GM23338 (cell line): ENCODE measurements around the gene CYLC1. TPM values are rescaled to one million over a fixed set of nuclear protein-coding genes. Genes with fewer than 3 reads are reported as not detected.
A peak's percentile ranks its signal among the peaks of the same experiment; 100 is the strongest.

Experiments
- ATAC-seq: fragments of 200-7000 bp; cut with Tn5 transposase; 3 replicates; pipeline ENCODE4 v1.9.1; 2020
- DNase-seq: peaks from one replicate; pipeline ENCODE4 v3.0.0-alpha.2; 2015; ENCODE audit warnings: low spot score
- H2AFZ ChIP-seq: fragments of 200-600 bp; sonication (generic); 2 replicates; pipeline ENCODE4 v1.8.0; 2016; ENCODE audit warnings: antibody characterized with exemption, mild to moderate bottlenecking, moderate library complexity
- H3F3A ChIP-seq: fragments of 200-600 bp; sonication (generic); replicated peaks from 2 replicates; pipeline ENCODE4 v1.8.0; 2017; ENCODE audit warnings: antibody characterized with exemption, mixed run types, low read depth
- H3K27ac ChIP-seq: fragments of 200-600 bp; sonication (generic); 2 replicates; pipeline ENCODE4 v1.6.1; 2016; ENCODE audit warnings: low read depth
- H3K27me3 ChIP-seq: fragments of 200-600 bp; sonication (generic); 2 replicates; pipeline ENCODE4 v1.8.0; 2016; ENCODE audit warnings: mild to moderate bottlenecking, mixed run types, moderate library complexity; ENCODE audit not compliant: insufficient read depth
- H3K36me3 ChIP-seq: fragments of 200-600 bp; sonication (generic); 2 replicates; pipeline ENCODE4 v1.8.0; 2016; ENCODE audit warnings: mild to moderate bottlenecking; ENCODE audit not compliant: insufficient read depth
- H3K4me1 ChIP-seq: fragments of 200-600 bp; sonication (generic); 2 replicates; pipeline ENCODE4 v1.8.0; 2016; ENCODE audit warnings: mild to moderate bottlenecking, moderate library complexity; ENCODE audit not compliant: insufficient read depth
- H3K4me2 ChIP-seq: fragments of 200-600 bp; sonication (generic); 2 replicates; pipeline ENCODE4 v1.7.1; 2017; ENCODE audit warnings: mixed run types
- H3K4me3 ChIP-seq: fragments of 200-600 bp; sonication (generic); 2 replicates; pipeline ENCODE4 v1.6.1; 2016; ENCODE audit warnings: mixed run types
- H3K79me2 ChIP-seq: fragments of 200-600 bp; sonication (generic); replicated peaks from 2 replicates; pipeline ENCODE4 v1.8.0; 2017; ENCODE audit warnings: mild to moderate bottlenecking; ENCODE audit not compliant: insufficient read depth
- H3K9me2 ChIP-seq: fragments of 200-600 bp; sonication (generic); 2 replicates; pipeline ENCODE4 v1.8.0; 2017; ENCODE audit not compliant: insufficient read depth
- H4K20me1 ChIP-seq: fragments of 200-600 bp; sonication (generic); replicated peaks from 2 replicates; pipeline ENCODE4 v1.8.0; 2017; ENCODE audit warnings: mild to moderate bottlenecking; ENCODE audit not compliant: insufficient read depth
- H3K27ac Mint-ChIP-seq: 2 replicates; pipeline ENCODE4 v1.8.0; 2020; ENCODE audit warnings: inconsistent platforms, mild to moderate bottlenecking, moderate library complexity, mixed read lengths
- H3K27me3 Mint-ChIP-seq: 3 replicates; pipeline ENCODE4 v1.8.0; 2022; ENCODE audit warnings: low read depth, mild to moderate bottlenecking, moderate library complexity, mixed read lengths, inconsistent platforms; ENCODE audit not compliant: insufficient read depth, poor library complexity
- H3K36me3 Mint-ChIP-seq: 3 replicates; pipeline ENCODE4 v1.8.0; 2021; ENCODE audit warnings: low read depth, mild to moderate bottlenecking, inconsistent platforms, moderate library complexity, mixed read lengths
- H3K4me1 Mint-ChIP-seq: 3 replicates; pipeline ENCODE4 v1.8.0; 2020; ENCODE audit warnings: mild to moderate bottlenecking, inconsistent platforms, mixed read lengths
- H3K4me3 Mint-ChIP-seq: 3 replicates; pipeline ENCODE4 v1.8.0; 2021; ENCODE audit warnings: moderate library complexity, mild to moderate bottlenecking, inconsistent platforms, mixed read lengths
- H3K9me3 Mint-ChIP-seq: 3 replicates; pipeline ENCODE4 v1.8.0; 2020; ENCODE audit warnings: moderate library complexity, mild to moderate bottlenecking, inconsistent platforms, mixed read lengths
- CREB1 ChIP-seq: fragments of 250-450 bp; sonication (Bioruptor Pico); IDR thresholded peaks from 2 replicates; pipeline ENCODE4 v1.5.0; 2020; ENCODE audit warnings: low read depth, mild to moderate bottlenecking, moderate library complexity
- ETS1 ChIP-seq: IDR thresholded peaks from 2 replicates; pipeline ENCODE4 v1.6.1; 2016; ENCODE audit warnings: antibody characterized with exemption
- NANOG ChIP-seq: IDR thresholded peaks from 2 replicates; pipeline ENCODE4 v1.6.1; 2016; ENCODE audit warnings: antibody characterized with exemption, borderline replicate concordance
- POLR2AphosphoS5 ChIP-seq: IDR thresholded peaks from 2 replicates; pipeline ENCODE4 v1.6.1; 2016; ENCODE audit warnings: antibody characterized with exemption, low read depth
- STAT1 ChIP-seq: IDR thresholded peaks from one replicate; pipeline ENCODE4 v1.6.1; 2016; ENCODE audit warnings: antibody characterized with exemption; ENCODE audit not compliant: unreplicated experiment
- ZNF114 ChIP-seq: fragments of 250-450 bp; sonication (Bioruptor Pico); IDR thresholded peaks from 2 replicates; pipeline ENCODE4 v1.5.0; 2020; ENCODE audit warnings: mild to moderate bottlenecking, moderate library complexity
- ZNF331 ChIP-seq: fragments of 250-450 bp; sonication (Bioruptor Pico); IDR thresholded peaks from 2 replicates; pipeline ENCODE4 v1.5.0; 2020; ENCODE audit warnings: low read depth, mild to moderate bottlenecking, moderate library complexity
- polyA plus RNA-seq: library from polyadenylated mRNA; unstranded; fragments of >200 nt; fragmentation: Nextera tagmentation; extraction: Ambion mirVana; gene quantifications from 2 replicates; pipeline ENCODE4 v1.2.1, GENCODE V29; 2016
- total RNA-seq: library from RNA; depleted of rRNA; stranded (reverse); fragments of >200 nt; shearing (Covaris generic); gene quantifications from 2 replicates; pipeline ENCODE4 v1.2.3, GENCODE V29; 2014
- TF ChIP-seq, protein P1 (sequence below), 2 experiments: fragments of 200-600 bp in 1 of 2; sonication (generic) in 1 of 2; conservative IDR thresholded peaks; 2 replicates each; pipeline versions ENCODE4 v1.5.1 to v1.6.1; 2016 to 2017; ENCODE audit warnings: antibody characterized with exemption in 2 of 2, low read depth in 2 of 2, mild to moderate bottlenecking in 2 of 2, moderate library complexity in 1 of 2
- TF ChIP-seq, protein P2 (sequence below): fragments of 250-450 bp; sonication (Bioruptor Pico); IDR thresholded peaks from 2 replicates; pipeline ENCODE4 v1.5.0; 2020; ENCODE audit warnings: mild to moderate bottlenecking, moderate library complexity

Gene CYLC1
- total and polyA plus RNA-seq, 2 experiments from 2014 or later: not detected

DNA sequence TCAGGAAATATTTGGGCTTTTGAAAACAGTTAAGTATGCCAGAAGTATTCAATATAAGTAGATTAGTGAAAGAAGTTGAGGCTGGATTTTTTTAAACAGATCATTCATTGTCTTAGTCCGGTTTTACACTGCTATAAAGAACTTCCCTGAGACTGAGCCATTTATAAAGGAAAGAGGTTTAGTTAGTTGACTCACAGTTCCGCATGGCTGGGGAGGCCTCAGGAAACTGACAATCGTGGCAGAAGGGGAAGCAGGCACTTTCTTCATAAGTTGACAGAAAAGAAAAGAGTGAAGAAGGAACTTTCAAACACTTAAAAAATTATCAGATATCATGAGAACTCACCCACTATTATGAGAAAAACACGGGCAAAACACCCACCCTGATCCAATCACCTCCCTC, 31.1 kb upstream of the CYLC1 start:
- Mint-ChIP-seq H3K27me3 (no peaks in the 10 kb centered on the region), H3K27ac (no peak overlapping the region), H3K4me1 (no peaks in the 10 kb centered on the region), H3K36me3 (no peaks in the 10 kb centered on the region), H3K4me3 (no peak overlapping the region), H3K9me3 (no peaks in the 10 kb centered on the region)
- Histone ChIP-seq H3K36me3 (no peaks in the 10 kb centered on the region), H3K9me2 (no peaks in the 10 kb centered on the region), H3K4me1 (no peaks in the 10 kb centered on the region), H3F3A (no peaks in the 10 kb centered on the region), H3K27me3 (no peaks in the 10 kb centered on the region), H3K4me3 (no peak overlapping the region), H2AFZ (no peak overlapping the region), H3K27ac (no peak overlapping the region), H4K20me1 (no peaks in the 10 kb centered on the region), H3K79me2 (no peaks in the 10 kb centered on the region), H3K4me2 (no peak overlapping the region)
- ATAC-seq (no peak), DNase-seq (no peak)
- no peak for TF ChIP-seq ZNF114 (CRISPR knock-in tag)

DNA sequence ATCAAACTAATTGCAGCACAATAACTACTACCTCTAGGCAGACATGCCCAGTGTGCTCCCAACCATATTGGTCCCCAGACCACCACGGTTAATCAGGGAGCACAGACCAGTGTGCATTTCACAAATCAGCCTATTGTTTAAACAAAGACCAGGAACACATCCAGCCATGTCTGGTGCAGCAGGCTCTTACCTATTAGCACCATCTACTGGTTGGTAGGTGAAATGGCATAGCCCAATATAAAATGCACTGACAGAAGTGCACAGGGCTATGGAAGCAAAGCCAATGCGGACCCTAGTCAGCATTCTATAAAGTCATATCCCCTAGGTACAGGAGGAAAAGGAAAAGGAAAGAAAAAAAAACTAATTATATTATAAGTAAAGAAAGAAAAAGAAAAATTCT, 15.5 kb upstream of the CYLC1 start:
- H3K4me3 Mint-ChIP-seq: no peak overlapping the region
- Histone ChIP-seq H2AFZ (peak overlapping the region; percentile 86; the same call in 1 of the 2 replicates), H3K4me2 (no peak overlapping the region), H3K4me3 (no peak overlapping the region), H4K20me1 (no peaks in the 10 kb centered on the region), H3F3A (no peaks in the 10 kb centered on the region), H3K4me1 (no peaks in the 10 kb centered on the region), H3K36me3 (no peaks in the 10 kb centered on the region), H3K27me3 (no peaks in the 10 kb centered on the region), H3K27ac (no peak overlapping the region), H3K9me2 (no peaks in the 10 kb centered on the region), H3K79me2 (no peaks in the 10 kb centered on the region)
- TF ChIP-seq, protein P1, sequence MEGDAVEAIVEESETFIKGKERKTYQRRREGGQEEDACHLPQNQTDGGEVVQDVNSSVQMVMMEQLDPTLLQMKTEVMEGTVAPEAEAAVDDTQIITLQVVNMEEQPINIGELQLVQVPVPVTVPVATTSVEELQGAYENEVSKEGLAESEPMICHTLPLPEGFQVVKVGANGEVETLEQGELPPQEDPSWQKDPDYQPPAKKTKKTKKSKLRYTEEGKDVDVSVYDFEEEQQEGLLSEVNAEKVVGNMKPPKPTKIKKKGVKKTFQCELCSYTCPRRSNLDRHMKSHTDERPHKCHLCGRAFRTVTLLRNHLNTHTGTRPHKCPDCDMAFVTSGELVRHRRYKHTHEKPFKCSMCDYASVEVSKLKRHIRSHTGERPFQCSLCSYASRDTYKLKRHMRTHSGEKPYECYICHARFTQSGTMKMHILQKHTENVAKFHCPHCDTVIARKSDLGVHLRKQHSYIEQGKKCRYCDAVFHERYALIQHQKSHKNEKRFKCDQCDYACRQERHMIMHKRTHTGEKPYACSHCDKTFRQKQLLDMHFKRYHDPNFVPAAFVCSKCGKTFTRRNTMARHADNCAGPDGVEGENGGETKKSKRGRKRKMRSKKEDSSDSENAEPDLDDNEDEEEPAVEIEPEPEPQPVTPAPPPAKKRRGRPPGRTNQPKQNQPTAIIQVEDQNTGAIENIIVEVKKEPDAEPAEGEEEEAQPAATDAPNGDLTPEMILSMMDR (conservative IDR thresholded peaks at IDR 0.05; ENCODE audit: low read depth in 2 of 2): peak; percentile 61 to 70
- TF ChIP-seq CREB1 (CRISPR knock-in tag): no peak
- H3K4me1 Mint-ChIP-seq: no peaks in the 10 kb centered on the region
- H3K27me3 Mint-ChIP-seq: no peaks in the 10 kb centered on the region
- H3K9me3 Mint-ChIP-seq: no peaks in the 10 kb centered on the region; the same call in 2 of the 3 replicates
- DNase-seq: peak; percentile 40
- no peaks in the 10 kb centered on the region for H3K36me3 Mint-ChIP-seq
- no peak overlapping the region for H3K27ac Mint-ChIP-seq
- peak; percentile 69 for ATAC-seq

DNA sequence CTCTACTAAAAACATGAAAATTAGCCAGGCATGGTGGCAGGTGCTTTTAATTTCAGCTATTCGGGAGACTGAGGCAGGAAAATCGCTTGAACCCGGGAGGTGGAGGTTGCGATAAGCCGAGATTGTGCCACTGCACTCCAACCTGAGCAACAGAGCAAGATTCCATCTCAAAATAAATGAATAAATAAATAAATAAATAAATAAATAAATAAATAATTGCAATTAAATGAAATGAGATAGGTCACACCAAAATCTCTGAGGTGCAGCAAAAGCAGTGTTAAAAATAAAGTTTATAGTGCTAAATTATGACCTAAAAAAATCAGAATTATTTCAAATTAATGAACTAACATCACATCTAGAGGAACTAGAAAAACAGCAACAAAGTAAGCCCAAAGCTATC, 13.6 kb upstream of the CYLC1 start:
- no peak for DNase-seq
- ATAC-seq: no peak
- no peak overlapping the region for H3K27ac ChIP-seq
- no peak overlapping the region for H2AFZ ChIP-seq
- H3K9me2 ChIP-seq: no peaks in the 10 kb centered on the region
- Mint-ChIP-seq H3K36me3 (no peaks in the 10 kb centered on the region), H3K27ac (no peak overlapping the region), H3K27me3 (no peaks in the 10 kb centered on the region), H3K4me1 (no peaks in the 10 kb centered on the region), H3K4me3 (no peak overlapping the region), H3K9me3 (no peaks in the 10 kb centered on the region; the same call in 2 of the 3 replicates)
- H3K27me3 ChIP-seq: no peaks in the 10 kb centered on the region
- H3K4me2 ChIP-seq: no peak overlapping the region
- H3F3A ChIP-seq: no peaks in the 10 kb centered on the region
- H4K20me1 ChIP-seq: no peaks in the 10 kb centered on the region
- no peaks in the 10 kb centered on the region for H3K36me3 ChIP-seq
- H3K4me1 ChIP-seq: no peaks in the 10 kb centered on the region
- no peak overlapping the region for H3K4me3 ChIP-seq
- H3K79me2 ChIP-seq: no peaks in the 10 kb centered on the region
- TF ChIP-seq STAT1: no peak
- no peak for TF ChIP-seq NANOG
- TF ChIP-seq ETS1: no peak
- no peak for TF ChIP-seq POLR2AphosphoS5
- no peak for TF ChIP-seq CREB1 (CRISPR knock-in tag)
- TF ChIP-seq ZNF114 (CRISPR knock-in tag): no peak
- TF ChIP-seq, protein P2, sequence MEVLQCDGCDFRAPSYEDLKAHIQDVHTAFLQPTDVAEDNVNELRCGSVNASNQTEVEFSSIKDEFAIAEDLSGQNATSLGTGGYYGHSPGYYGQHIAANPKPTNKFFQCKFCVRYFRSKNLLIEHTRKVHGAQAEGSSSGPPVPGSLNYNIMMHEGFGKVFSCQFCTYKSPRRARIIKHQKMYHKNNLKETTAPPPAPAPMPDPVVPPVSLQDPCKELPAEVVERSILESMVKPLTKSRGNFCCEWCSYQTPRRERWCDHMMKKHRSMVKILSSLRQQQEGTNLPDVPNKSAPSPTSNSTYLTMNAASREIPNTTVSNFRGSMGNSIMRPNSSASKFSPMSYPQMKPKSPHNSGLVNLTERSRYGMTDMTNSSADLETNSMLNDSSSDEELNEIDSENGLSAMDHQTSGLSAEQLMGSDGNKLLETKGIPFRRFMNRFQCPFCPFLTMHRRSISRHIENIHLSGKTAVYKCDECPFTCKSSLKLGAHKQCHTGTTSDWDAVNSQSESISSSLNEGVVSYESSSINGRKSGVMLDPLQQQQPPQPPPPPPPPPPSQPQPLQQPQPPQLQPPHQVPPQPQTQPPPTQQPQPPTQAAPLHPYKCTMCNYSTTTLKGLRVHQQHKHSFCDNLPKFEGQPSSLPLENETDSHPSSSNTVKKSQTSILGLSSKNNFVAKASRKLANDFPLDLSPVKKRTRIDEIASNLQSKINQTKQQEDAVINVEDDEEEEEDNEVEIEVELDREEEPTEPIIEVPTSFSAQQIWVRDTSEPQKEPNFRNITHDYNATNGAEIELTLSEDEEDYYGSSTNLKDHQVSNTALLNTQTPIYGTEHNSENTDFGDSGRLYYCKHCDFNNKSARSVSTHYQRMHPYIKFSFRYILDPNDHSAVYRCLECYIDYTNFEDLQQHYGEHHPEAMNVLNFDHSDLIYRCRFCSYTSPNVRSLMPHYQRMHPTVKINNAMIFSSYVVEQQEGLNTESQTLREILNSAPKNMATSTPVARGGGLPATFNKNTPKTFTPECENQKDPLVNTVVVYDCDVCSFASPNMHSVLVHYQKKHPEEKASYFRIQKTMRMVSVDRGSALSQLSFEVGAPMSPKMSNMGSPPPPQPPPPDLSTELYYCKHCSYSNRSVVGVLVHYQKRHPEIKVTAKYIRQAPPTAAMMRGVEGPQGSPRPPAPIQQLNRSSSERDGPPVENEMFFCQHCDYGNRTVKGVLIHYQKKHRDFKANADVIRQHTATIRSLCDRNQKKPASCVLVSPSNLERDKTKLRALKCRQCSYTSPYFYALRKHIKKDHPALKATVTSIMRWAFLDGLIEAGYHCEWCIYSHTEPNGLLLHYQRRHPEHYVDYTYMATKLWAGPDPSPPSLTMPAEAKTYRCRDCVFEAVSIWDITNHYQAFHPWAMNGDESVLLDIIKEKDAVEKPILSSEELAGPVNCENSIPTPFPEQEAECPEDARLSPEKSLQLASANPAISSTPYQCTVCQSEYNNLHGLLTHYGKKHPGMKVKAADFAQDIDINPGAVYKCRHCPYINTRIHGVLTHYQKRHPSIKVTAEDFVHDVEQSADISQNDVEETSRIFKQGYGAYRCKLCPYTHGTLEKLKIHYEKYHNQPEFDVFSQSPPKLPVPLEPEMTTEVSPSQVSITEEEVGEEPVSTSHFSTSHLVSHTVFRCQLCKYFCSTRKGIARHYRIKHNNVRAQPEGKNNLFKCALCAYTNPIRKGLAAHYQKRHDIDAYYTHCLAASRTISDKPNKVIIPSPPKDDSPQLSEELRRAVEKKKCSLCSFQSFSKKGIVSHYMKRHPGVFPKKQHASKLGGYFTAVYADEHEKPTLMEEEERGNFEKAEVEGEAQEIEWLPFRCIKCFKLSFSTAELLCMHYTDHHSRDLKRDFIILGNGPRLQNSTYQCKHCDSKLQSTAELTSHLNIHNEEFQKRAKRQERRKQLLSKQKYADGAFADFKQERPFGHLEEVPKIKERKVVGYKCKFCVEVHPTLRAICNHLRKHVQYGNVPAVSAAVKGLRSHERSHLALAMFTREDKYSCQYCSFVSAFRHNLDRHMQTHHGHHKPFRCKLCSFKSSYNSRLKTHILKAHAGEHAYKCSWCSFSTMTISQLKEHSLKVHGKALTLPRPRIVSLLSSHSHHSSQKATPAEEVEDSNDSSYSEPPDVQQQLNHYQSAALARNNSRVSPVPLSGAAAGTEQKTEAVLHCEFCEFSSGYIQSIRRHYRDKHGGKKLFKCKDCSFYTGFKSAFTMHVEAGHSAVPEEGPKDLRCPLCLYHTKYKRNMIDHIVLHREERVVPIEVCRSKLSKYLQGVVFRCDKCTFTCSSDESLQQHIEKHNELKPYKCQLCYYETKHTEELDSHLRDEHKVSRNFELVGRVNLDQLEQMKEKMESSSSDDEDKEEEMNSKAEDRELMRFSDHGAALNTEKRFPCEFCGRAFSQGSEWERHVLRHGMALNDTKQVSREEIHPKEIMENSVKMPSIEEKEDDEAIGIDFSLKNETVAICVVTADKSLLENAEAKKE (CRISPR knock-in tag): no peak
- TF ChIP-seq ZNF331 (CRISPR knock-in tag): no peak
